ENCODE measurements around the gene YPEL4.

The YPEL4 gene

DNA sequence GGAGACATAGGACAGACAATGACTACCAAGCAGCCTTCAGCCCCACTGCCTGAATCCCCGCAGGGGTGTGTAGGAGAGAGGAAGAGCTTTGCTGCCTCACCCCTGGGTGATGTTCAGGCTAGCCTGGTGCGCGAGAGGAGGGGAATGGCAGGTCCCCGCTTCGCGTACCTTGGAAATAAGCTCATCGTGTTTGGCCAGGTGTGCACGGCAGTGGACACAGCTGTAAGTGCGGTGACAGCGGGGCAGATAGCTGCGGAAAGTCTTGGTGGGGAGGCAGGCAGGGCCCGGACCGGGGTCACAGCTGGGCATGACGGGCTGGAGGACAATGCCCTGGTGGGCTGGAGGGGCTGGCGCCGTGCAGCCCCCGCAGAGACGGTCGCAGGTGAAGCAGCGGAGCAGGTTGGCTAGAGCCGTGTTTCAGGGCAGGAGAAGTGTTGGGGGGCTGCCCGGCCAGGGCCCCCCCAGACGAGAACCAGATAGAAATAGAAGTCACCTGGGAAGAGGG lies 2.9 kb downstream of the YPEL4 start:
- Histone ChIP-seq H3K79me2 (ENCODE audit: insufficient read depth, low read length) (peaks cover 3% of the 10 kb centered on the region; the same call in 1 of the 2 replicates), H4K20me1 (ENCODE audit: insufficient read depth, low read length, poor library complexity, severe bottlenecking) (no peaks in the 10 kb centered on the region), H3F3A (ENCODE audit: low read depth) (no peaks in the 10 kb centered on the region), H3K4me1 (ENCODE audit: insufficient read depth, low read length, poor library complexity, severe bottlenecking) (peaks cover 56% of the 10 kb centered on the region), H3K9me2 (replicated peaks; ENCODE audit: low read depth, low read length) (no peaks in the 10 kb centered on the region), H3K4me3 (ENCODE audit: low read length, poor library complexity, severe bottlenecking) (no peak overlapping the region), H3K9ac (ENCODE audit: low read depth, low read length, poor library complexity, severe bottlenecking) (no peak overlapping the region), H3K27me3 (ENCODE audit: insufficient read depth, low read length, poor library complexity, severe bottlenecking) (no peaks in the 10 kb centered on the region), H3K4me2 (ENCODE audit: low read depth, low read length, poor library complexity, severe bottlenecking) (no peak overlapping the region), H3K36me3 (ENCODE audit: insufficient read depth, low read length) (no peaks in the 10 kb centered on the region), H3K9me3 (ENCODE audit: insufficient read depth, low read depth, low read length) (no peaks in the 10 kb centered on the region), H2AFZ (ENCODE audit: low read length) (no peak overlapping the region)
- TF ChIP-seq EZH2phosphoT487 (IDR thresholded peaks at IDR 0.05; ENCODE audit: borderline replicate concordance): no peak
- TF ChIP-seq, protein P1, sequence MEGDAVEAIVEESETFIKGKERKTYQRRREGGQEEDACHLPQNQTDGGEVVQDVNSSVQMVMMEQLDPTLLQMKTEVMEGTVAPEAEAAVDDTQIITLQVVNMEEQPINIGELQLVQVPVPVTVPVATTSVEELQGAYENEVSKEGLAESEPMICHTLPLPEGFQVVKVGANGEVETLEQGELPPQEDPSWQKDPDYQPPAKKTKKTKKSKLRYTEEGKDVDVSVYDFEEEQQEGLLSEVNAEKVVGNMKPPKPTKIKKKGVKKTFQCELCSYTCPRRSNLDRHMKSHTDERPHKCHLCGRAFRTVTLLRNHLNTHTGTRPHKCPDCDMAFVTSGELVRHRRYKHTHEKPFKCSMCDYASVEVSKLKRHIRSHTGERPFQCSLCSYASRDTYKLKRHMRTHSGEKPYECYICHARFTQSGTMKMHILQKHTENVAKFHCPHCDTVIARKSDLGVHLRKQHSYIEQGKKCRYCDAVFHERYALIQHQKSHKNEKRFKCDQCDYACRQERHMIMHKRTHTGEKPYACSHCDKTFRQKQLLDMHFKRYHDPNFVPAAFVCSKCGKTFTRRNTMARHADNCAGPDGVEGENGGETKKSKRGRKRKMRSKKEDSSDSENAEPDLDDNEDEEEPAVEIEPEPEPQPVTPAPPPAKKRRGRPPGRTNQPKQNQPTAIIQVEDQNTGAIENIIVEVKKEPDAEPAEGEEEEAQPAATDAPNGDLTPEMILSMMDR (conservative IDR thresholded peaks at IDR 0.05; ENCODE audit: low read length): no peak

DNA sequence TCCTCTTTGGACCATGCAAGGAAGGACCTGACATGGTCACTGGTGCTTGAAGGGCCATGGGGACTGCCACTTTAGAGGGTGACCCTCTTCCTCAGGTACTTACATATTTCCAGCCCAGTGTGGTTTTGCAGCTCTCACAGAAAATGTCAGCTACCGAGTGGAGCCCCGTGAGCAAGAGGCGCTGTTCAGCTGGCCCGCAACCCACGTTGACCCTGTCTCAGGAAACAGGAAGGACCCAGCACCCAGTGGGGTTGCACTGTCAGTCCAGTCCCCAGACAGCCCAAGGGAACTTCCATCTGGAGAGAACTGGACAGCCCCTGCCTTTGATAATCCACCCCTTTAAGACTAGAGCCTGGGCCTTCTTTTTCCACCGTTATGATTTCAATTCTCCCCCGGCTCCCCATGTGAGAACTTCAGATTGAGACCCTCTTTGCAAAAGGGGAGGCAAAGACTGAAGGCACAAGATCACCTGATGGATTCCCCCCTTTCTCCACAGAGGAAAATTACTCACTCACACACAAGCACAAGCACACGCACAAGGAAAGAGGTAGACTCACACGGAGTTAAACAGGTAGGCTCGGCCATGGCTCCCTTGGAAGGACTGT lies 3.4 kb downstream of the YPEL4 start:
- Histone ChIP-seq H3K79me2 (ENCODE audit: insufficient read depth, low read length) (peaks cover 7% of the 10 kb centered on the region; the same call in 1 of the 2 replicates), H3K27me3 (ENCODE audit: insufficient read depth, low read length, poor library complexity, severe bottlenecking) (no peaks in the 10 kb centered on the region), H3K36me3 (ENCODE audit: insufficient read depth, low read length) (no peaks in the 10 kb centered on the region), H3K9me3 (ENCODE audit: insufficient read depth, low read depth, low read length) (no peaks in the 10 kb centered on the region), H3K4me2 (ENCODE audit: low read depth, low read length, poor library complexity, severe bottlenecking) (no peak overlapping the region), H3K4me3 (ENCODE audit: low read length, poor library complexity, severe bottlenecking) (no peak overlapping the region), H3K9ac (ENCODE audit: low read depth, low read length, poor library complexity, severe bottlenecking) (no peak overlapping the region), H4K20me1 (ENCODE audit: insufficient read depth, low read length, poor library complexity, severe bottlenecking) (no peaks in the 10 kb centered on the region), H3F3A (ENCODE audit: low read depth) (no peaks in the 10 kb centered on the region), H2AFZ (ENCODE audit: low read length) (no peak overlapping the region), H3K9me2 (replicated peaks; ENCODE audit: low read depth, low read length) (no peaks in the 10 kb centered on the region), H3K4me1 (ENCODE audit: insufficient read depth, low read length, poor library complexity, severe bottlenecking) (peaks cover 61% of the 10 kb centered on the region)
- TF ChIP-seq, protein P1 (conservative IDR thresholded peaks at IDR 0.05; ENCODE audit: low read length): no peak
- no peak for TF ChIP-seq EZH2phosphoT487 (IDR thresholded peaks at IDR 0.05; ENCODE audit: borderline replicate concordance)

DNA sequence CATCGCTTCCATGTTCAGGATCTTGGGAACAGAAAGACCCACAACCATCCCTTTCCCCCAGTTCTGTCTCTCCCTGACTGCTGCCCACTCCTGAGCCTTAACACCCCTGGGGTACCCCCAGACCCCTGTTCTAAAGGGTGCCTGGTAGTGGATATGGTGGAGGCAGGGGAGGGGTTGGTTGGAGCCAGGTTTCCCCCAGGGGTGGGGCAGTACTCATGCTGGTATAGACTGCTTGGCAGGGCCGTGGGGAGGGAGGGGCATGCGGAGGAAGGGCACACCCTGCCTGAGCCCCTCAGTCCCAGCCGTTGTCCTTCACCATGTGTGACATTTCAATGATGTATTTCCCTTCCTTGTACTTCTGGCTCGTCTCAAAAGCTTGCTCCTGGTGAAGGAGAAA lies 4.0 kb downstream of the YPEL4 start:
- H3K4me2 ChIP-seq (ENCODE audit: low read depth, low read length, poor library complexity, severe bottlenecking): no peak overlapping the region
- H4K20me1 ChIP-seq (ENCODE audit: insufficient read depth, low read length, poor library complexity, severe bottlenecking): no peaks in the 10 kb centered on the region
- H3K79me2 ChIP-seq (ENCODE audit: insufficient read depth, low read length): peaks cover 13% of the 10 kb centered on the region
- no peaks in the 10 kb centered on the region for H3K27me3 ChIP-seq (ENCODE audit: insufficient read depth, low read length, poor library complexity, severe bottlenecking)
- H3K4me3 ChIP-seq (ENCODE audit: low read length, poor library complexity, severe bottlenecking): no peak overlapping the region
- TF ChIP-seq, protein P1 (conservative IDR thresholded peaks at IDR 0.05; ENCODE audit: low read length): no peak
- no peak for TF ChIP-seq EZH2phosphoT487 (IDR thresholded peaks at IDR 0.05; ENCODE audit: borderline replicate concordance)
- H3F3A ChIP-seq (ENCODE audit: low read depth): no peaks in the 10 kb centered on the region
- H3K4me1 ChIP-seq (ENCODE audit: insufficient read depth, low read length, poor library complexity, severe bottlenecking): peaks cover 67% of the 10 kb centered on the region
- H3K9ac ChIP-seq (ENCODE audit: low read depth, low read length, poor library complexity, severe bottlenecking): no peak overlapping the region
- H2AFZ ChIP-seq (ENCODE audit: low read length): no peak overlapping the region
- H3K9me2 ChIP-seq (replicated peaks; ENCODE audit: low read depth, low read length): no peaks in the 10 kb centered on the region
- no peaks in the 10 kb centered on the region for H3K36me3 ChIP-seq (ENCODE audit: insufficient read depth, low read length)
- no peaks in the 10 kb centered on the region for H3K9me3 ChIP-seq (ENCODE audit: insufficient read depth, low read depth, low read length)
